ENCODE data around the gene ZFYVE21. TPM values are rescaled to one million over a fixed set of nuclear protein-coding genes. Genes with fewer than 3 reads are reported as not detected.

Gene ZFYVE21
- total RNA-seq, 2 donors from 2014 or later, result 43.7 to 71.6 TPM

DNA sequence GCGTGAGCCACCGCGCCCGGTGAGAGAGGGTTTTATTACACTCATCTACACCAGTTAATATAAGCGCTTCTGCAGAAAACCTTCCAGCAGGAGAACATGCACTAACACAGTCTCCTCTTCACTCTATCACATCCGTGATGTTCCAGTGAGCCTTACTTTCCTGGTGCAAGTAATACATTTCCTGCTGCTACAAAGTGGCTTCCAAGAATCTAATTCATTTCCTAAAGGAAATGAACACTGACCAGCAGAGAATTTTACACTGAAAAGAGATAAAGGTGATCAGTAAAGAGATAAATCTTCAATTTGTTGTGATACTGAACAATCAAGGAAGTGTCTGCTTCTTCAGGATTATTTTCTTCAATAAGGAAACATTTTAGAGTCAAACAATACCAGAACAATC, 39.5 kb downstream of the ZFYVE21 start:
- H3K27ac ChIP-seq, result no peak overlapping the region
- DNase-seq (ENCODE audit: low spot score), result no peak
- peaks cover 45% of the 10 kb centered on the region for H3K36me3 ChIP-seq
- H3K4me3 ChIP-seq, result no peak overlapping the region
- H3K9me3 ChIP-seq, result no peaks in the 10 kb centered on the region
- H3K27me3 ChIP-seq, result no peaks in the 10 kb centered on the region
- no peaks in the 10 kb centered on the region for H3K4me1 ChIP-seq
- TF ChIP-seq, protein P1, sequence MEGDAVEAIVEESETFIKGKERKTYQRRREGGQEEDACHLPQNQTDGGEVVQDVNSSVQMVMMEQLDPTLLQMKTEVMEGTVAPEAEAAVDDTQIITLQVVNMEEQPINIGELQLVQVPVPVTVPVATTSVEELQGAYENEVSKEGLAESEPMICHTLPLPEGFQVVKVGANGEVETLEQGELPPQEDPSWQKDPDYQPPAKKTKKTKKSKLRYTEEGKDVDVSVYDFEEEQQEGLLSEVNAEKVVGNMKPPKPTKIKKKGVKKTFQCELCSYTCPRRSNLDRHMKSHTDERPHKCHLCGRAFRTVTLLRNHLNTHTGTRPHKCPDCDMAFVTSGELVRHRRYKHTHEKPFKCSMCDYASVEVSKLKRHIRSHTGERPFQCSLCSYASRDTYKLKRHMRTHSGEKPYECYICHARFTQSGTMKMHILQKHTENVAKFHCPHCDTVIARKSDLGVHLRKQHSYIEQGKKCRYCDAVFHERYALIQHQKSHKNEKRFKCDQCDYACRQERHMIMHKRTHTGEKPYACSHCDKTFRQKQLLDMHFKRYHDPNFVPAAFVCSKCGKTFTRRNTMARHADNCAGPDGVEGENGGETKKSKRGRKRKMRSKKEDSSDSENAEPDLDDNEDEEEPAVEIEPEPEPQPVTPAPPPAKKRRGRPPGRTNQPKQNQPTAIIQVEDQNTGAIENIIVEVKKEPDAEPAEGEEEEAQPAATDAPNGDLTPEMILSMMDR (IDR thresholded peaks at IDR 0.05), result no peak

DNA sequence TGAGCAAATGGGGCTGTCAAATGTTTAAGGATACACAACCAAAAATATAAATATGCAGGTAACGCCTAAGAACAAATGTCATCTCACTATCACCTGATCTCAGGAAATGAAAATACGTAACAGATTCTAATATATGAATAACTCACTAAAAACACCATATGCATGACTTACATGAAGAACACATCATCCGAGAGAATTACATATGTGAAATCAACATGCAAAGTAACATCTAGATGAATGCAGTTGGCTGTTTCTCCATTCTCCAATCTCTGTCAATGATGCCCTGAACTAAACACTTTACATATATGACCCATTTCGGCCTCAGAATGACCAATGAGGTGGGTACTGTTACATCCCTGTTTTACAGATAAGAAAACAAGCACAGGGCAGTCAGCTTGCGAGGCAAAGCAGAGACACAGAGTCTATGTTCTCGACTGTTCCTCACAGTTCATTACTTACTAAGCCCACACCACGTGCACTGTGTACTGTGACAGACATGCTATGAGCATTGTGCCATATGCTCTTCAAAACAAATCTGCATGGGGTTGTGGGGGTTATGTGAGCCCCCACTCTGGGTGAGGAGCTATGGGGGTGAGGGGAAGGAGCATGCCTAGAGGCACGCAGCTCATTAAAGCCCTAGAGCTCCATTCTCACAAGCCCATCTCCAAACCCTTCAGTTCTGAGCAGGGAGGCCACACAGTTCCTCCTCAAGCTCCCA, 42.6 kb downstream of the ZFYVE21 start:
- H3K4me1 ChIP-seq, result no peaks in the 10 kb centered on the region
- no peaks in the 10 kb centered on the region for H3K9me3 ChIP-seq
- DNase-seq (ENCODE audit: low spot score), result no peak
- H3K36me3 ChIP-seq, result peaks cover 18% of the 10 kb centered on the region
- no peak overlapping the region for H3K27ac ChIP-seq
- TF ChIP-seq, protein P1 (IDR thresholded peaks at IDR 0.05), result no peak
- H3K27me3 ChIP-seq, result no peaks in the 10 kb centered on the region
- no peak overlapping the region for H3K4me3 ChIP-seq

DNA sequence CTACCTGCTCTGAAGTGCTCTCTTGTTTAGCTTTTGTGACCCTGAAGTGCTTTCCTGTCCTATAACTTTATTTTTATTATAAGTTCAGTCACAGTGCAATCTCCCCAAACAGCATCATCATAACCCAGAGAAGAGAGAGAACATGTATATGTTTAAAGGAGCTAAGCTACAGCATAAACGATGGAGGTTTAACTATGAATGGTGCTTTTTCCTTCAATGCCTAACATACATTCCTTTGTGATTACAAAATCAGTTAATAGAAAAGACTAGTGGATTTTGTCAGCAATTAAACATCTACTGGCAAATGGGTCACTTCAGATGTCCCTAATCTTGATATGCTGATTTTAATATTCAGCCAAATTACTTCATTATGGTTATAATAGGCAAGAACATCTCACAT, 46.4 kb downstream of the ZFYVE21 start:
- Histone ChIP-seq H3K4me3 (no peak overlapping the region), H3K36me3 (peaks cover 18% of the 10 kb centered on the region), H3K27ac (no peak overlapping the region), H3K4me1 (no peaks in the 10 kb centered on the region), H3K9me3 (no peaks in the 10 kb centered on the region), H3K27me3 (no peaks in the 10 kb centered on the region)
- no peak for DNase-seq (ENCODE audit: low spot score)
- TF ChIP-seq, protein P1 (IDR thresholded peaks at IDR 0.05), result no peak

DNA sequence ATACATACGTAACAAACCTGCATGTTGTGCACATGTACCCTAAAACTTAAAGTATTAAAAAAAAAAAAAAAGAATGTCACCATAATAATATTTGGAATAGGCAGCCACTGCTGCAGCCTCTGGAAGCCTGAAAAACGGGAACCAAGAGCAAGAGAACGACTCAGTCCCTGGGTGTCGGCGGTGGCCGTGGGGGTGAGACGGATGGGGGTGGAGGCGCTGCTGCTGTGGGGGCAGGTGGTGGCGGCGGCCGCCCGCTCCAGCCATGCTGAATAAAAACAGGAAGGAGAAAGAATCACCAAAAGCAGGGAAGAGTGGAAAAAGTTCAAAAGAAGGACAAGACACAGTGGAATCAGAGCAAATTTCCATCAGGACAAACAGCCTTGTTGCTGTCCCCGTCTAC, 46.9 kb downstream of the ZFYVE21 start:
- H3K27ac ChIP-seq, result no peak overlapping the region
- H3K4me1 ChIP-seq, result no peaks in the 10 kb centered on the region
- peaks cover 18% of the 10 kb centered on the region for H3K36me3 ChIP-seq
- H3K4me3 ChIP-seq, result no peak overlapping the region
- no peaks in the 10 kb centered on the region for H3K9me3 ChIP-seq
- DNase-seq (ENCODE audit: low spot score), result no peak
- no peaks in the 10 kb centered on the region for H3K27me3 ChIP-seq
- TF ChIP-seq, protein P1 (IDR thresholded peaks at IDR 0.05), result no peak

DNA sequence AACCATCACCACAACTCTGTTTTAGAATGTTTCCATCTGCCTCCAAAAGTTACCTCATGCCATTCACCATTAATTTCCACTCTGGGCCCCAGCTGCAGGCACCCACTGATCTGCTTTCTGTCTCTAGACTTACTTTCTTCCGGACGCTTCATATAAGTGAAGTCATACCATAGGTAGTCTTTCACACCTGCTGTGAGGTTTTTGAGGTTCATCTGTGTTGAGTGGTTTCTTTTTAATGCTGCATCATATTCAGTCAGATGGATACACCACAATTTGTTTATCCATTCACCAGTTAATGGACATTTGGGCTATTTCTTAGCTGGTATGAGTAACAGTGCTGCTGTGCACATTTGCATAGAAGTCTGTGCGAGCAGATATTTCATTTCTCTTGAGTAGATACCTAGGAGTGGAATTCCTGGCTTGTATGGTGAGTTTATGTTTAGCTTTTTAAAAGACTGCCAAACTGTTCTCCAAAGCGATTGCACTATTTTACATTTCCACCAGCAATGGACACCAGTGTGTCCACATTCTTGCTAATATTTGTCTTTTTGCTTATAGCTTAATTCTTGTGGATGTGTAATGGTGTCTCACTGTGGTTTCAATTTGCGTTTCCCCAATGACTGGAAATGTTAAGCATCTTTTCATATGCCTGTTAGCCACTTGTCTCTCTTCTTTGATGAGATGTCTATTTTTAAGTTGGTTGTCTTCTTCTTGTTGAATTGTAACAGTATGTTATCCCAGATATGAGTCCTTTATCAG, 48.3 kb downstream of the ZFYVE21 start:
- TF ChIP-seq, protein P1 (IDR thresholded peaks at IDR 0.05), result no peak
- no peaks in the 10 kb centered on the region for H3K27me3 ChIP-seq
- no peaks in the 10 kb centered on the region for H3K4me1 ChIP-seq
- peaks cover 18% of the 10 kb centered on the region for H3K36me3 ChIP-seq
- H3K4me3 ChIP-seq, result no peak overlapping the region
- DNase-seq (ENCODE audit: low spot score), result no peak
- H3K9me3 ChIP-seq, result no peaks in the 10 kb centered on the region
- no peak overlapping the region for H3K27ac ChIP-seq
